Activated CD4-positive, alpha-beta memory T cell treated with anti-CD3 and anti-CD28 coated beads, Interleukin-2, amount 10 ng/mL, durations not matched to agents 7 days and 5 days (primary cell): ENCODE data around the gene SMCR8. TPM values are rescaled to one million over a fixed set of nuclear protein-coding genes. Genes with fewer than 3 reads are reported as not detected.
"Not testable (repeated sequence)": the region's sequence is repeated elsewhere in the genome, so short reads cannot be mapped to it uniquely, and the experiment has no call there.

Source experiments
- CTCF ChIA-PET: fragments of 350-600 bp; sonication (Branson Sonifier 250); formaldehyde crosslinking; loops from one replicate; lab custom pipeline; 2021; ENCODE audit warnings: antibody characterized with exemption, inconsistent platforms; lab: Charles Lee
- POLR2A ChIA-PET: fragments of 350-600 bp; sonication (Branson Sonifier 250); formaldehyde crosslinking; loops from one replicate; lab custom pipeline; 2021; ENCODE audit warnings: antibody characterized with exemption; lab: Charles Lee
- DNase-seq: peaks from one replicate; pipeline ENCODE4 v3.0.0-alpha.2; 2020
- H3K27ac Mint-ChIP-seq: one replicate; pipeline ENCODE4 v1.8.0; 2021; ENCODE audit warnings: mild to moderate bottlenecking, mixed read lengths
- H3K27me3 Mint-ChIP-seq: one replicate; pipeline ENCODE4 v1.8.0; 2021; ENCODE audit warnings: mixed read lengths
- H3K36me3 Mint-ChIP-seq: one replicate; pipeline ENCODE4 v1.8.0; 2021; ENCODE audit warnings: low read depth, mixed read lengths
- H3K4me1 Mint-ChIP-seq: one replicate; pipeline ENCODE4 v1.8.0; 2021; ENCODE audit warnings: mixed read lengths
- H3K4me3 Mint-ChIP-seq: one replicate; pipeline ENCODE4 v1.8.0; 2021; ENCODE audit warnings: mild to moderate bottlenecking, mixed read lengths
- H3K9me3 Mint-ChIP-seq: one replicate; pipeline ENCODE4 v1.8.0; 2021; ENCODE audit warnings: mixed read lengths
- total RNA-seq, 2 experiments: library from RNA; stranded (reverse); gene quantifications; one replicate each; pipeline ENCODE4 v1.2.3, GENCODE V29; 2021

The SMCR8 gene
- total RNA-seq, 2 experiments from 2014 or later, result 27.0 to 27.9 TPM

DNA sequence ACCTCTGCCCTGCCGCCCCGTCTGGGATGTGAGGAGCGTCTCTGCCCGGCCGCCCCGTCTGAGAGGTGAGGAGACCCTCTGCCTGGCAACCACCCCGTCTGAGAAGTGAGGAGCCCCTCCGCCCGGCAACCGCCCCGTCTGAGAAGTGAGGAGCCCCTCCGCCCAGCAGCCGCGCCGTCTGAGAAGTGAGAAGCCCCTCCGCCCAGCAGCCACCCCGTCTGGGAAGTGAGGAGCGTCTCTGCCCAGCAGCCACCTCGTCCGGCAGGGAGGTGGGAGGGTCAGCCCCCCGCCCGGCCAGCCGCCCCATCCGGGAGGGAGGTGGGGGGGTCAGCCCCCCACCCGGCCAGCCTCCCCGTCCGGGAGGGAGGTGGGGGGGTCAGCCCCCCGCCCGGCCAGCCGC, 17.0 kb upstream of the SMCR8 start:
- H3K27ac Mint-ChIP-seq, DNase-seq, H3K27me3 Mint-ChIP-seq, POLR2A ChIA-PET, H3K9me3 Mint-ChIP-seq, H3K4me3 Mint-ChIP-seq, H3K4me1 Mint-ChIP-seq, CTCF ChIA-PET: not testable (repeated sequence)
- peaks cover 51% of the 10 kb centered on the region for H3K36me3 Mint-ChIP-seq

DNA sequence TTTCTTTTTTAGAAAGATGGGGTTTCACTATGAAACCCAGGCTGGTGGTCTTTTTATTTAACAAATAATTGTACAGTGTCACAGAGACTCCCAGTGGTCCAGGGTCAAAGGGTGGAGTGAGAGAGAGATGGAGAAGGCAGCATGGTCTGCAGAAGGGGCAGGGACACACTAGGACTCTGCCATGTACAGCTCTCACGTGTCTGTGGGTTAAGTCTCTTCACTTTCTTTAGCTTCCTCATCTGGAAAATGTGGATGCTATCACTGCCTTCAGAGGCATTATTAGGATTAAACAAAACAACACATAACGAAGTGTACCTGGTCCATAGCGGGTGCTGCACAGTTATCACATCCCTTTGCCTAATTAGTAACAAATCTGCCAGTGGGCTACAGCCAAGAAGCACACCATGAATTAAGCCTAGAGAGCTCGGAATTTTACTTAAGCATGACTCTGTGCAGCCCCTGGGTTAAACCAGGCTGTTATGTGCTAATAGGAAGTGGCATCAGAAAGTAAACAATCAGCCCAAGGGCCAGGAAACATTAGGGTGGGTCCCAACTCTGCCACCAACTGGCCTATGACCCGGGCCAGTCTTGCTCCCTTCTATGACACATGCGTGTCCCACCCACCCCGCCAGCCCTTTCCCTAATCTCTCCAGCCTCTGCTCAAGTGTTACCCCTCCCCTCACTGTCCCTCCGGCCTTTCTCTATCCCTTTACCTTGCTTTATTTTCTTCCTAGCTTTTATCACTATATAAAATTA, 14.2 kb upstream of the SMCR8 start:
- DNase-seq, result no peak
- Mint-ChIP-seq H3K4me1 (no peaks in the 10 kb centered on the region), H3K4me3 (no peak overlapping the region), H3K27me3 (no peaks in the 10 kb centered on the region), H3K36me3 (peaks cover 56% of the 10 kb centered on the region), H3K27ac (no peak overlapping the region), H3K9me3 (no peaks in the 10 kb centered on the region)
- POLR2A ChIA-PET, result interaction anchor here (0.9 kb wide), 1 partner anchor 33 kb away, joined by 3 read pairs; no protein-coding TSS in a partner anchor
- CTCF ChIA-PET, result no interaction called here

DNA sequence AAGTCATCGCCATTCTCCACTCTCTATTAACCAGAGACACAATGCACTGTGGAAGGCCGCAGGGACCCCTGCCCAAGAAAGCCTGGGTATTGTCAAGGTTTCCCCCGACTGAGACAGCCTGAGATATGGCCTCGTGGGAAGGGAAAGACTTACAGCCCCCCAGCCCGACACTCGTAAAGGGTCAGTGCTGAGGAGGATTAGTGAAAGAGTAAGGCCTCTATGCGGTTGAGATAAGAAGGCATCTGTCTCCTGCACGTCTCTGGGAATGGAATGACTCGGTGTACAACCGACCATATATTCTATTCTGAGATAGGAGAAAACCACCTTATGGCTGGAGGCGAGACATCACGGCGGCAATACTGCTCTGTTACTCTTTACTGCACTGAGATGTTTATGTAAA, 11.9 kb upstream of the SMCR8 start:
- H3K27me3 Mint-ChIP-seq, H3K27ac Mint-ChIP-seq, H3K9me3 Mint-ChIP-seq, H3K4me3 Mint-ChIP-seq, CTCF ChIA-PET, H3K4me1 Mint-ChIP-seq, DNase-seq, POLR2A ChIA-PET: not testable (repeated sequence)
- H3K36me3 Mint-ChIP-seq, result peaks cover 59% of the 10 kb centered on the region

DNA sequence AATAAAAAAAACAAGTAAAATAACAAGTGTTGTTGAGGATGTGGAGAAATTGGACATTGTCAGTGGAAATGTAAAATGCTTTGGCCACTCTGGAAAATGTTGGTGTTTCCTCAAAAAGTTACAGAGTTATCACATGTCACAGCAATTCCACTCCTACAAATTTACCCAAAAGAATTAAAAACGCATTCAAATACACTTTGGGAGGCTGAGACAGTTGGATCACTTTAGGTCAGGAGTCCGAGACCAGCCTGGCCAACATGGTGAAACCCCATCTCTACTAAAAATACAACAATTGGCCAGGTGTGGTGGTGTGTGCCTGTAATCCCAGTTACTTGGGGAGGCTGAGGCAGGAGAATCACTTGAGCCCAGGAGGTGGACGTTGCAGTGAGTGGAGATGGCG, 5.9 kb upstream of the SMCR8 start:
- CTCF ChIA-PET, result no interaction called here
- H3K27ac Mint-ChIP-seq, result no peak overlapping the region

DNA sequence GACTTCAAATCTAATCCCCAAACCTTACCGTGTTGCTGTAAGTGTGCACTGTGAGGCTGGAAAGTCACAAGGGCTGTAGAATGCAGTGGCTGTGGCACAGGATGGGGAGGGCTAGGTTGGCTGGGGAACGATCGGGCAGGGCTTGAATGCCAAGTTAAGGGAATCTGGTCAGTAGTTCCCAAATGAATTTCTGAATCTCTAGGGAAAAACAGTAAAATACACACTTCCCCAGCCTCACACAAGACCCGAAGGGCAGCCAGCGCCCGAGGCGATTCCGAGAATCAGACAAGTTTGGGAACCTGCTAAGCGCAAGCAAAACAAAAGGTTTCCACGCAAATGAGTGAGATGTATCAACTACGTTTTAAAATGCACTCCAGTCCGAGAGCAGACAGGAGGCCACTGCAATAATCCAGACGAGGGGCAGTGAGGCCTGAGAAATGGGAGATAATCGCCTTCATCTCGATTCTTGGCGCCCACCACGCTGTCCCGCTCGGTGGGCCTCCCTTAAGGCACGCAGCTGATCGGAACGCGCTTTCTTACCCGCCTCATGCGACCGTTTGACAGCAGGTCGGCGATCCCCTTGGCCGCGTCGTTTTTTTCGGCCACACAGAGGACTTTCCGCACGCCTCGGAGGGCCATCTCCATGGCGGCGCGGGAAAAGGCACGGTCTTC, 898 bp upstream of the SMCR8 start:
- no peak for DNase-seq
- H3K4me1 Mint-ChIP-seq, result peaks cover 66% of the 10 kb centered on the region
- ChIA-PET POLR2A (interaction anchor here (1.0 to 2.4 kb wide), 9 partner anchors 12 to 226 kb away, joined by 3 to 7 read pairs (median 4); partner anchors contain the start of gene DRG2), CTCF (no interaction called here)
- peak overlapping the region; percentile 92 for H3K4me3 Mint-ChIP-seq
- no peaks in the 10 kb centered on the region for H3K27me3 Mint-ChIP-seq
- peak overlapping the region; percentile 98 for H3K27ac Mint-ChIP-seq
- H3K9me3 Mint-ChIP-seq, result no peaks in the 10 kb centered on the region
- peaks cover 58% of the 10 kb centered on the region for H3K36me3 Mint-ChIP-seq

More for the DNA sequence above, 5.9 kb upstream of the SMCR8 start:
- H3K9me3 Mint-ChIP-seq, result no peaks in the 10 kb centered on the region
- peaks cover 32% of the 10 kb centered on the region for H3K4me1 Mint-ChIP-seq
- no peak for DNase-seq
- POLR2A ChIA-PET, result no interaction called here
- H3K27me3 Mint-ChIP-seq, result no peaks in the 10 kb centered on the region
- H3K36me3 Mint-ChIP-seq, result peaks cover 51% of the 10 kb centered on the region
- no peak overlapping the region for H3K4me3 Mint-ChIP-seq

DNA sequence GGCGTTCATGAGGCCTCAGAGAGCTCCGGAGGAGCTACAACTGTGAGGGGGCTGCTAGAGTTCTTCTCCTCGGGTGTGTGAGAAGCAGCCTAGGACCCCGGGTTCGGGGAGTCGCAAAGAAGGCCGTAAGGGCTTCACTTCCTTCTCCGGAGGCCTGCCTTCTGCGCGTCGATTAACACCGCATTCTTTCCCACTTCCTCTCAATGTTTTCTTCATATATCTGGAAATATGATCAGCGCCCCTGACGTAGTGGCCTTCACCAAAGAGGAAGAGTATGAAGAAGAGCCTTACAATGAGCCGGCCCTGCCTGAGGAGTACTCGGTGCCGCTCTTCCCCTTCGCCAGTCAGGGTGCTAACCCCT, 449 bp downstream of the SMCR8 start:
- CTCF ChIA-PET, result no interaction called here
- Mint-ChIP-seq H3K27ac (peak overlapping the region; percentile 98), H3K4me3 (peak overlapping the region; percentile 92), H3K4me1 (peaks cover 74% of the 10 kb centered on the region), H3K9me3 (no peaks in the 10 kb centered on the region), H3K27me3 (no peaks in the 10 kb centered on the region), H3K36me3 (peaks cover 55% of the 10 kb centered on the region)
- POLR2A ChIA-PET, result interaction anchor here (0.6 to 2.4 kb wide), 6 partner anchors 10 to 53 kb away, joined by 3 to 7 read pairs (median 4); partner anchors contain the start of gene SHMT1
- peak; percentile 48 for DNase-seq

DNA sequence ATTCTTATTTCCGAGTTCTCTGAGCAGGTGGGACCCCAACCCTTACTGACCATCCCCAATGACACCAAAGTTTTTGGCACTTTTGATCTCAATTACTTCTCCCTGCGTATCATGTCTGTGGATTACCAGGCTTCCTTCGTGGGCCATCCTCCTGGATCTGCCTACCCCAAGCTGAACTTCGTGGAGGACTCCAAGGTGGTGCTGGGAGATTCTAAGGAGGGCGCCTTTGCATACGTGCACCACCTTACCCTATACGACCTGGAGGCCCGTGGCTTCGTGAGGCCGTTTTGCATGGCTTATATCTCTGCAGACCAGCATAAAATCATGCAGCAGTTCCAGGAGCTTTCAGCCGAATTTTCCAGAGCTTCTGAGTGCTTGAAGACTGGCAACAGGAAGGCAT, 868 bp downstream of the SMCR8 start:
- POLR2A ChIA-PET, result interaction anchor here (0.6 to 2.4 kb wide), 4 partner anchors 16 to 54 kb away, joined by 3 to 7 read pairs (median 6); partner anchors contain the start of gene SHMT1

DNA sequence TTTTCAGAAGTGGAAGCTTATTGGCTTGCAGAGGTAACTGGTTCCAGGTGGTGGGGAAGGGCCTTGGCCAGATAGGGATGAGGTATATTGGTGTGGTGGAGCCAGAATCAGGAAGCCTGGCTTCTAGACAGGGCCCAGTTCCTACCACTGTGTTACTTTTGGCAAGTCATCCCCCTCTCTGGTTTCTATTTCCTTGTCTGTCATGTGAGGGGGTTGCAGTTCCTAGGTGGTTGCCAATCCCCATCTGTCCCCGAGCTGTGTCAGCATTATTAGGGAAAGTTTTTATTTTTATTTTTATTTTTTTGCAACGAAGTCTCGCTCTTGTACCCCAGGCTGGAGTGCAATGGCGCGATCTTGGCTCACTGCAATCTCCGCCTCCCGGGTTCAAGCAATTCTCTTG, 3.0 kb downstream of the SMCR8 start:
- Mint-ChIP-seq H3K9me3 (no peaks in the 10 kb centered on the region), H3K36me3 (peaks cover 43% of the 10 kb centered on the region), H3K27ac (no peak overlapping the region), H3K4me1 (peaks cover 60% of the 10 kb centered on the region), H3K4me3 (peak overlapping the region; percentile 19), H3K27me3 (no peaks in the 10 kb centered on the region)
- no peak for DNase-seq
- ChIA-PET POLR2A (no interaction called here), CTCF (no interaction called here)

More for the DNA sequence above, 868 bp downstream of the SMCR8 start:
- Mint-ChIP-seq H3K36me3 (peaks cover 54% of the 10 kb centered on the region), H3K9me3 (no peaks in the 10 kb centered on the region), H3K27me3 (no peaks in the 10 kb centered on the region), H3K27ac (peak overlapping the region; percentile 98), H3K4me3 (peak overlapping the region; percentile 92), H3K4me1 (peaks cover 75% of the 10 kb centered on the region)
- no peak for DNase-seq
- CTCF ChIA-PET, result interaction anchor here (0.5 kb wide), 1 partner anchor 1930 kb away, joined by 3 read pairs; no protein-coding TSS in a partner anchor

DNA sequence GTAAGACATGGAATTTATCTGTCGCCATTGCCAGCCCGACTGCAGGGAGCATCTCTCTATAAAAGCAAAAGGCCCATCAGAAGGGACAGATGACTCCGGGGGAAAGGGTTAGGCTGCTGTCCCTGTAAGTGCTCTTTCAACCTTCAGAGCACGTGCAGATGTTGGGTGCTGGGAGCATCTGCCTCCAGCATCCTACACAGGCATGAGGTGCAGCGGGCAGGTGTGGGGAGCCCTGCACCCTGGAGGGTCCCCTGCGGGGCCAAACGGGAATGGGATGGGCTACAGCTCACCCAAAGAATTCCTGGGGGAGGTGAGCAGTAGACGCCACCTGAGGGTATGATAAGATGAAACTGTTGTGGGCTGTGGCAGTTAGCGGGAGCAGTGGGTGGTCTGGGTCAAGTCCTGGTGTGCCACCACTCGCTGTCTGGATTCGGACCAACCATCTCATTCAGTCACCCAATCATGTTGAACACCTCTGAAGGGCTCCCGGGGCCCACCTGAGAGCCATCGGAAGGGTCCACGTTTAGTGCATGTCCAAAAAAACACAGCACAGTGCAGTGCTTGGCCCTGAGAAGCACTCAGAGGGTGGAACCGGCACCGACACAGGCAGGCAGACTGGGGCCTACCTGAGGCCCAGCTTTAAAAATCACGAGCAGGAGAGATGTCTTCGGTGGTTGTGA, 3.8 kb downstream of the SMCR8 start:
- ChIA-PET POLR2A (interaction anchor here (1.6 kb wide), 1 partner anchor 65 kb away, joined by 3 read pairs; no protein-coding TSS in a partner anchor), CTCF (no interaction called here)
- Mint-ChIP-seq H3K36me3 (peaks cover 41% of the 10 kb centered on the region), H3K27ac (no peak overlapping the region), H3K4me1 (peaks cover 54% of the 10 kb centered on the region), H3K9me3 (no peaks in the 10 kb centered on the region), H3K4me3 (peak overlapping the region; percentile 5), H3K27me3 (no peaks in the 10 kb centered on the region)
- no peak for DNase-seq

DNA sequence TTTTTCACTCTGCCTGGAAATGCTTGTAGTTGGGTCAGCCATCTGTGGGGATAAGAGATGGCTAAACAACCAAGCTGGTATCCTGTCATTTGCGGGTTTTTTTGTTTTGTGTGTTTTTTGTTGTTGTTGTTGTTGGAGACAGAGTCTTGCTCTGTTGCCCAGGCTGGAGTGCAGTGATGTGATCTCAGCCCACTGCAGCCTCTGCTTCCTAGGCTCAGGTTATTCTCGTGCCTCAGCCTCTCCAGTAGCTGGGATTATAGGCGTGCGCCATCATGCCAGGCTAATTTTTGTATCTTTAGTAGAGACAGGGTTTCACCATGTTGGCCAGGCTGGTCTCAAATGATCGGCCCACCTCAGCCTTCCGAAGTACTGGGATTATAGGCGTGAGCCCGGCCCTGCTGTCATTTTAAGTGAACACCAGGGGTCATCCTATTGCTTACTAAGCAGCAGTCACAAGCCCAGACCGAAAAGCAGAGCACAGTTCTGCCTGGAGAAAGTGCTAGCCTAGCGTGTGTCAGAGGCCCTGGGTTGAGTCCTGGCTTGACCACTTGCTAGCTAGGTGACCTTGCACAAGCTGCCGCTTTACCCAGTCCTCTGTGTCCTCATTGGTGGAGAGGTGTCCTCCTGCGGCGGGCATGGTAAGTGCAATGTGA, 4.6 kb downstream of the SMCR8 start:
- no peak for DNase-seq
- no peak overlapping the region for H3K4me3 Mint-ChIP-seq
- no peak overlapping the region for H3K27ac Mint-ChIP-seq

DNA sequence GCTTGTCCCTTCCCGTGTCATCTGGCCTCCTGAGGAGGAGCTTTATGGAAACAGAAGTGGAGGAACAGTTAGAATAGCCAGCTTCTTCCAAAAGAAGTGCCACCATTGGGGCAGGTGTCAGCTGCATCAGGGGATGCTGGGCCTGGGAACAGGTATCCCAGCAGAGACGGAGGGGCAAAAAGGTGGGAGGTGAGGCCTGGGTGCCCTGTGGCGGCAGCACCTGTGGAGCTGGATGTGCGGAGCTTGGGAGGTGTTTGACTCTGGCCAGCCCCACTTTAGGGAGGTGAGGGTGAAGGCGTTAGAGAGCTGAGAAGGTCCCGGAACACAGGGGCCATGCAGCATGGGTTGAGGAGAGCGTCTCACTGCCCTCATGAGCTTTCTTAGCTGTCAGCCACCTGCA, 5.2 kb downstream of the SMCR8 start:
- H3K27ac Mint-ChIP-seq, result no peak overlapping the region
- POLR2A ChIA-PET, result interaction anchor here (1.0 to 1.9 kb wide), 4 partner anchors 12 to 66 kb away, joined by 3 to 8 read pairs (median 3); partner anchors contain the start of gene SHMT1
- peaks cover 59% of the 10 kb centered on the region for H3K4me1 Mint-ChIP-seq
- no peak for DNase-seq
- CTCF ChIA-PET, result interaction anchor here (0.9 kb wide), 1 partner anchor 11 kb away, joined by 3 read pairs; no protein-coding TSS in a partner anchor
- H3K4me3 Mint-ChIP-seq, result no peak overlapping the region
- no peaks in the 10 kb centered on the region for H3K9me3 Mint-ChIP-seq
- peaks cover 50% of the 10 kb centered on the region for H3K36me3 Mint-ChIP-seq
- no peaks in the 10 kb centered on the region for H3K27me3 Mint-ChIP-seq

More for the DNA sequence above, 4.6 kb downstream of the SMCR8 start:
- peaks cover 54% of the 10 kb centered on the region for H3K4me1 Mint-ChIP-seq
- ChIA-PET POLR2A (interaction anchor here (1.0 to 1.9 kb wide), 4 partner anchors 13 to 66 kb away, joined by 3 to 8 read pairs (median 3); partner anchors contain the start of gene SHMT1), CTCF (interaction anchor here (0.9 kb wide), 1 partner anchor 11 kb away, joined by 3 read pairs; no protein-coding TSS in a partner anchor)
- H3K36me3 Mint-ChIP-seq, result peaks cover 48% of the 10 kb centered on the region
- H3K27me3 Mint-ChIP-seq, result no peaks in the 10 kb centered on the region
- H3K9me3 Mint-ChIP-seq, result no peaks in the 10 kb centered on the region

DNA sequence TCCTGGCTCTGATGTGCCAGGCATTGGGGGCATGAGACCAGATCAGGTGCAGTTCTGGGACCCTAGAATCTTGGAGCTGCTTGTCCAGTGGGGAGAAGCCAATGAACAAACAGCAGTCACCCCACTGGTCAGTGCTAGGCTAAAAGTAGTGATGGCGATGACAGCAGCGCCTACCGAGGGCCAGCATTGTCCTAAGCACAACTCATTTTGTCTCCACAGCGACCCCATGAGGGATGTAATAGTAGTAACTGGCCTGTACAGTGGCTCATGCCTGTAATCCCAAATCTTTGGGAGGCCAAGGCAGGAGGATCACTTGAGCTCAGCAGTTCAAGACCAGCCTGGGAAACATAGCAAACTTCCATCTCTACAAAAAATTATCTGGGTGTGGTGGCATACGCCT, 6.2 kb downstream of the SMCR8 start:
- Mint-ChIP-seq H3K36me3 (peaks cover 44% of the 10 kb centered on the region), H3K4me1 (peaks cover 56% of the 10 kb centered on the region), H3K4me3 (no peak overlapping the region), H3K27me3 (no peaks in the 10 kb centered on the region), H3K27ac (no peak overlapping the region), H3K9me3 (no peaks in the 10 kb centered on the region)
- POLR2A ChIA-PET, result interaction anchor here (1.9 kb wide), 1 partner anchor 11 kb away, joined by 8 read pairs; no protein-coding TSS in a partner anchor
- CTCF ChIA-PET, result no interaction called here
- no peak for DNase-seq
